ENCODE measurements around the gene FAM3A. TPM values are rescaled to one million over a fixed set of nuclear protein-coding genes. Genes with fewer than 3 reads are reported as not detected.

FAM3A gene
- total and polyA plus RNA-seq, 8 donors: 26.4 to 78.5 (median 36.7) TPM

DNA sequence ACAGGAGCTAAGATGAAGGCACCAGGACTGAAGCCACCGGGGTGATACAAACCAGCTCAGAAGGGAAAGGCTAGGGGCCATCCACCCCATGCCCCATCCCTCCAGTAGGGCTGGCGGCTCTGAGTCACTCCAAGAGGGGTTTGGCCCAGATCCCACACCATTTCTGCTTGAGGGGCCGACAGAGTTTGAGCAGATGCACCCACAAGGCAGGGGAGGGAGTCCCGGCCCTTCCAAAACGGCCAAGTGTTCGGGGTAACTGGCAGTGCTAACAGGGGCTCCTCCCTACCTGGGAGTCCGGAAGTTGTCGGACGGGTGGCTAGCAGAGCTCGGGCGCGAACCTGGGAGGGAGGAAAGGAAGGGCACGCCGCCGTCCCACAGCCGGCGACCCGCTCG, 26.0 kb downstream of the FAM3A start:
- FAIRE-seq (no peak), ATAC-seq (peak in 2 of 4 donors; percentile 12 to 14), DNase-seq (peak in 3 of 6 donors; percentile 26 to 48 (median 37))
- Histone ChIP-seq H3K9me3 (no peaks in the 10 kb centered on the region), H3K4me1 (peaks cover 0 to 5% (median 0%) of the 10 kb centered on the region in 3 donors), H3K36me3 (no peaks in the 10 kb centered on the region), H3K27me3 (no peaks in the 10 kb centered on the region), H3K27ac (peak overlapping the region; percentile 84 to 94 (median 88)), H3K4me3 (peak overlapping the region; percentile 33 to 59 (median 56))
- WGBS, 2 donors: 0 to 52% methylated on average over 11 to 19 of the region's 19 CpGs
- TF ChIP-seq, protein P1, sequence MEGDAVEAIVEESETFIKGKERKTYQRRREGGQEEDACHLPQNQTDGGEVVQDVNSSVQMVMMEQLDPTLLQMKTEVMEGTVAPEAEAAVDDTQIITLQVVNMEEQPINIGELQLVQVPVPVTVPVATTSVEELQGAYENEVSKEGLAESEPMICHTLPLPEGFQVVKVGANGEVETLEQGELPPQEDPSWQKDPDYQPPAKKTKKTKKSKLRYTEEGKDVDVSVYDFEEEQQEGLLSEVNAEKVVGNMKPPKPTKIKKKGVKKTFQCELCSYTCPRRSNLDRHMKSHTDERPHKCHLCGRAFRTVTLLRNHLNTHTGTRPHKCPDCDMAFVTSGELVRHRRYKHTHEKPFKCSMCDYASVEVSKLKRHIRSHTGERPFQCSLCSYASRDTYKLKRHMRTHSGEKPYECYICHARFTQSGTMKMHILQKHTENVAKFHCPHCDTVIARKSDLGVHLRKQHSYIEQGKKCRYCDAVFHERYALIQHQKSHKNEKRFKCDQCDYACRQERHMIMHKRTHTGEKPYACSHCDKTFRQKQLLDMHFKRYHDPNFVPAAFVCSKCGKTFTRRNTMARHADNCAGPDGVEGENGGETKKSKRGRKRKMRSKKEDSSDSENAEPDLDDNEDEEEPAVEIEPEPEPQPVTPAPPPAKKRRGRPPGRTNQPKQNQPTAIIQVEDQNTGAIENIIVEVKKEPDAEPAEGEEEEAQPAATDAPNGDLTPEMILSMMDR (IDR thresholded peaks at IDR 0.05): no peak
- intact Hi-C loops (cut with DNase I): no loop called here

DNA sequence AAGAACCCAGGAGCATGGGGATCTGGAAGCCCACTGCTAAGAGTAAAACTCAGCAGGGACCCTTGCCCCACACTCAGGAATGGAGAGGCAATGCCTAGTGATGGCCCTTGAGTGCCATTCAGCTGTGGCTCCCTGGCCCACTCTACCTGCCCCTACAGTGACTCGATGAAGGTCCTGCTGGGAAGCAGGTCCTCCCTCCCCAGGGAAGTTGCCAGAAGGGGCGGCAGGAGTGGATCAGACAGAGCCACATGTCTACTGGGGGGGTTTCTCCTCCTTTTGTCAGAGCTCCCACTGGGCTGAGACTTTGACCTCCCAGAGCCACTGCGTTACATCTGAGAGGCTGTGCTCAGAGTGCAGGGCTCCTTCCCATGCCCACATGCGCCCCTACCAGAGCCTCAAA, 26.9 kb downstream of the FAM3A start:
- no peak for FAIRE-seq
- DNase-seq: no peak
- H3K4me3 ChIP-seq: peak overlapping the region in 2 of 4 donors; percentile 56 to 59

DNA sequence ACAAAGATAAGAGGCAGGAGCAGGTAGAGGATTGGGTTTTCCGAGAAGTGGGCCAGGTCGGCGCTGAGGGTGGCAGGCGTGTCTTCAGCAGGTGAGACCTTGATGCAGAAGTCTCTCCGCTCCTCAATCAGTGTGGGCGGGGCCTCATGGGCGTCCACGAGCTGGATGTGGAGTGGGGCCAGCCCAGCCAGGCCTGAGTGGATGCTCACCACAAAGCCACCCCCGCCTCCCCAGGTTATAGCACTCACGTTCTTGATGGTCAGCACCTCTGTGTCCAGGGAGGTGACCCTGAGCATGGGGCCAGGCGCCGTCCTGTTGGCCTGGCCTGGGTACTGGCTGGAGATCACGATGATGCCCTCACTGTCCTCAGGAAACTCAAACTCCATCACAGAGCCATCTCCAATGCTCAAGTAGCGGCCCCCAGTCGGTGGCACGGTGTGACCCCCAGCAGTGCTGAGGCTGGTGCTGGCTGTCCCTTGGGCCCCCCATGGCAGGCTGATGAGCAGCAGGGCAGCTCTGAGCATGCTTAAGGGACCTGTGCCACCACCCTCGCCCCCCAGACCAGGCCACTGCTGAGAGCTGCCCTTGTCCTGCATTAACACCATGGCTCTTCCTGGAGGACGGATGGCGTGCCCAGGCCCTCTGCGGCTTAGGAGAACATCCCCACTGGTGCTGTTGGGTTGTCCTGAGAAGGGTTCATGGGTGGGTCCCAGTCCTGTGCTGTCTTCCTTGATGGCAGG, 27.5 kb downstream of the FAM3A start:
- Histone ChIP-seq H3K4me1 (peaks cover 0 to 5% (median 0%) of the 10 kb centered on the region in 3 donors), H3K4me3 (no peak overlapping the region), H3K36me3 (no peaks in the 10 kb centered on the region), H3K27me3 (no peaks in the 10 kb centered on the region), H3K27ac (no peak overlapping the region), H3K9me3 (no peaks in the 10 kb centered on the region)
- intact Hi-C loops (cut with DNase I): no loop called here
- DNase-seq (peak in 2 of 6 donors; percentile 55 to 80), FAIRE-seq (no peak), ATAC-seq (no peak)
- WGBS, 2 donors: 78 to 80% methylated on average over 20 of the region's 20 CpGs
- TF ChIP-seq, protein P1 (IDR thresholded peaks at IDR 0.05): no peak

More for the DNA sequence above, 26.9 kb downstream of the FAM3A start:
- intact Hi-C loops (cut with DNase I): no loop called here
- WGBS, 2 donors: 76 to 78% methylated on average over 4 of the region's 4 CpGs
- Histone ChIP-seq H3K36me3 (no peaks in the 10 kb centered on the region), H3K4me1 (peaks cover 0 to 5% (median 0%) of the 10 kb centered on the region in 3 donors), H3K27me3 (no peaks in the 10 kb centered on the region), H3K9me3 (no peaks in the 10 kb centered on the region), H3K27ac (no peak overlapping the region)
- no peak for ATAC-seq
- TF ChIP-seq, protein P1 (IDR thresholded peaks at IDR 0.05): no peak

DNA sequence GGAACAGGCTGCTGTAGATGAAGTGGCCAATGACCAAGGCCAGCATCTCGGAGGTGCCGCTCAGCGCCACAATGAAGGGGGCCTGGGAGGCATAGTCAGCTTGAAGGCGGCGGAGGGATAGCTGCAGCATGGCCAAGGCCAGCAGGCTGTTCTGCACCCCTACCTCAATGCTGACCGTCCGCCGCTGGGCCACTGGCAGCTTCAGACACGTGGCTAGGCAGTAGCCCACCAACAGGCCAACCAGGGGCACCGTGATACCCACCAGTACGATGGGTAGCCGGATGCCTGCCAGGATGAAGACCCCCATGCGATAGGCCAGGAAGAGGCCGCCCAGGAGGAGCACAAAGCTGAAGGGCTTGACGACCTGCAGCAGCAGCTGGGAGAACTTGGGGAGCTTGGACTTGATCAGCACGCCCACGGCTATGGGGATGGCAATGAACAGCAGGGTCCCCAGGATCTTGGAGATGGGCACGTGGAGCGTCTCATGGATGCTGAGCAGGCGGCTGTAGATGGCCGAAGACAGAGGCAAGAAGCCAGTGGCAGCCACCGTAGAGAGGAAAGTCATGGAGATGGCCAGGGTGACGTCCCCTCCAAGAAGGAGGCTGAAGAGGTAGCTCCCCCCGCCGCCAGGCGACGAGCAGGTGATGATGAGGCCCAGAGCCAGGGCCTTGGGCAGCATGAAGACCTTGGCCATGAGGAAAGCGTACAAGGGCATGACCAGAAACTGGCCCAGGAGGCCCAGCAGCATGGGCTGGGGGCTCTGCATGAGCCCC, 28.3 kb downstream of the FAM3A start:
- no peaks in the 10 kb centered on the region for H3K27me3 ChIP-seq
- H3K4me1 ChIP-seq: peaks cover 0 to 5% (median 0%) of the 10 kb centered on the region in 3 donors
- no peaks in the 10 kb centered on the region for H3K9me3 ChIP-seq
- peak in 1 of 6 donors; percentile 77 for DNase-seq
- TF ChIP-seq, protein P1 (IDR thresholded peaks at IDR 0.05): no peak
- no peak for ATAC-seq
- FAIRE-seq: no peak
- intact Hi-C loops (cut with DNase I): no loop called here
- no peaks in the 10 kb centered on the region for H3K36me3 ChIP-seq
- H3K4me3 ChIP-seq: no peak overlapping the region
- WGBS, 2 donors: 89 to 90% methylated on average over 28 of the region's 28 CpGs
- H3K27ac ChIP-seq: peak overlapping the region in 1 of 4 donors; percentile 73
